ENCODE data around the gene TGOLN2.
"Not testable (repeated sequence)": the region's sequence is repeated elsewhere in the genome, so short reads cannot be mapped to it uniquely, and the experiment has no call there.

- TF ChIP-seq CTCF, POLR2A (IDR thresholded peaks at IDR 0.05): not testable (repeated sequence)
Measured at GRCh38 chr2:85323988-85324367, 3.8 kb downstream of the TGOLN2 start.

All from uterus (tissue), 2 donors.